Measurements from ENCODE around the gene AMZ1. TPM values are rescaled to one million over a fixed set of nuclear protein-coding genes. Genes with fewer than 3 reads are reported as not detected.

AMZ1 gene
- total and polyA plus RNA-seq, 11 donors: 0.01 to 0.48 (median 0.05) TPM; not detected in 6

GRCh38 chr7:2666588-2667250 is 21.3 kb upstream of the AMZ1 start:
- intact Hi-C loops (cut with DNase I): loop anchor here in 3 of 10 donors (5.0 to 10.0 kb wide), 2 partner anchors 92 to 99 kb away; no protein-coding TSS in a partner anchor
- 60 to 77% (median 68%) methylated on average over 17 to 18 of the region's 18 CpGs for WGBS, 4 donors

DNA sequence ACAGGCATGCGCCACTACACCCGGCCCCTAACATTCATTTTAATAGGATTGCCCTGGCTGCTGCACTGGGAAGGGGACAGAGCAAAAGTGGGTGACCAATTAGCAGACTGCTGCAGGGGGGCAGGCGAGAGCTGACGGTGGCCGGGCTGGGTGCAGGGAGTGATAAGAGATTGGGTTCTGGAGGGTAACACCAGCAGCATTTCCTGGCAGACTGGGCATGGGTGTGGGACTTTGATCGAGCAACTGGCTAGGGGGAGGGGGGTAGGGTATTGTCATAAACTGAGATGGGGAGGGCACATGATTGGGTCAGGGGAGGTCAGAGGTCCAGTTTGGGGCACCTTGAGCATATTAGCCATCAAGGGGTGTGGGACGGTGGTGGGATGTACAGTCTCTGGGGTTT is 20.2 kb upstream of the AMZ1 start:
- Histone ChIP-seq H3K27ac (no peak overlapping the region), H3K4me1 (peaks cover 0 to 33% (median 14%) of the 10 kb centered on the region in 12 donors), H3K4me3 (no peak overlapping the region), H3K27me3 (peaks cover 0 to 7% (median 0%) of the 10 kb centered on the region in 9 donors), H3K36me3 (no peaks in the 10 kb centered on the region), H3K9me3 (peaks cover 0 to 6% (median 0%) of the 10 kb centered on the region in 12 donors)
- ATAC-seq (no peak), DNase-seq (peak in 1 of 5 donors; percentile 37)
- intact Hi-C loops (cut with DNase I): loop anchor here in 3 of 10 donors (5.0 to 10.0 kb wide), 2 partner anchors 93 to 101 kb away; no protein-coding TSS in a partner anchor
- WGBS, 4 donors: 54 to 78% (median 63%) methylated on average over 6 to 7 of the region's 7 CpGs
- no peak for TF ChIP-seq POLR2A (IDR thresholded peaks at IDR 0.05)
- TF ChIP-seq CTCF (IDR thresholded peaks at IDR 0.05): no peak

More at GRCh38 chr7:2666588-2667250, 21.3 kb upstream of the AMZ1 start:
- TF ChIP-seq POLR2A (IDR thresholded peaks at IDR 0.05) (no peak), CTCF (IDR thresholded peaks at IDR 0.05) (no peak)
- no peak for ATAC-seq
- Histone ChIP-seq H3K4me3 (no peak overlapping the region), H3K36me3 (peaks cover 0 to 7% (median 0%) of the 10 kb centered on the region in 9 donors), H3K27ac (no peak overlapping the region), H3K27me3 (peaks cover 0 to 7% (median 0%) of the 10 kb centered on the region in 9 donors), H3K4me1 (peaks cover 0 to 39% (median 18%) of the 10 kb centered on the region in 12 donors), H3K9me3 (peaks cover 0 to 6% (median 0%) of the 10 kb centered on the region in 12 donors)
- DNase-seq: peak in 1 of 5 donors; percentile 30

DNA sequence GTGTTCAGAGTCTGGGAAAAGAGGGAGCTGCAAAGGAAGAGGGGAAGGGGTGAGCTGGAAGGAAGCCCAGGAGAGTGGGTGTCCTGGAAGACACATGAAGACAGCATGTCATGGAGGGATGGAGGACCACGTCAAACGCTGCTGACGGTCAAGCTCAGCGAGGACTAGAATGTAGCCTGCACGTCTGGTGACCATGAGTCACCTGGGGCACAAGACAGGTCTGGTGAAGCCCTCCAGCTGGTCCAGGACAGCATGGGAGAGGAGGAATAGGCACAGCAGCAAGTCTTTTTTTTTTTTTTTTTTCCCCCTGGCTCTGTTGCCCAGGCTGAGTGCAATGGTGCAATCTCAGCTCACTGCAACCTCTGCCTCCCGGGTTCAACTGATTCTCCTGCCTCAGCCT is 19.6 kb upstream of the AMZ1 start:
- Histone ChIP-seq H3K9me3 (peaks cover 0 to 6% (median 0%) of the 10 kb centered on the region in 12 donors), H3K4me3 (no peak overlapping the region), H3K36me3 (no peaks in the 10 kb centered on the region), H3K27me3 (peaks cover 0 to 7% (median 0%) of the 10 kb centered on the region in 9 donors), H3K27ac (no peak overlapping the region), H3K4me1 (peaks cover 0 to 27% (median 9%) of the 10 kb centered on the region in 12 donors)
- TF ChIP-seq POLR2A (IDR thresholded peaks at IDR 0.05) (no peak), CTCF (IDR thresholded peaks at IDR 0.05) (no peak)
- WGBS, 4 donors: 61 to 77% (median 70%) methylated on average over 6 of the region's 6 CpGs
- DNase-seq (peak in 1 of 5 donors; percentile 33), ATAC-seq (no peak)
- intact Hi-C loops (cut with DNase I): loop anchor here in 3 of 10 donors (5.0 to 10.0 kb wide), 2 partner anchors 94 to 101 kb away; no protein-coding TSS in a partner anchor

DNA sequence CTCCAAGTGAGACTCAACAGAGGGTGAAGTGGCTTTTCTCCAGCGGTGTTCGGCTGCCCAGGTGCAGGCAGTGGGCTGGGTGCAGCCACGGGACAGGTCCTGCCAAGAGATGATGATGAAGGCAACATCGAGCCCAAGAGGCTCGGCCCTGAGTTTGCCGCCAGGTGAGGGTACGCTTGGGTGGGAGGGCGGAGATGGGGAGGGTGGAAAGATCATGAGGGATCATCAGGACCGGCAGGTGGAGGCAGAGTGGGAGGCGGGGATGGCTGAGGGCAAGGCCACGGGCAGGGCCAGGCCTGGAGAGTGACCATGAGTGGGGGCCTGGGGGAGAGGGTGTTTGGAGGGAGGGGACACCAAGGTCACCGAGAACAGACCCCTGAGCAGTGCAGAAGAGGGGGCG is 17.8 kb upstream of the AMZ1 start:
- TF ChIP-seq POLR2A (IDR thresholded peaks at IDR 0.05) (no peak), CTCF (IDR thresholded peaks at IDR 0.05) (no peak)
- DNase-seq: no peak
- no peak overlapping the region for H3K4me3 ChIP-seq
- WGBS, 4 donors: 80 to 89% (median 85%) methylated on average over 13 of the region's 13 CpGs
- H3K9me3 ChIP-seq: peaks cover 0 to 7% (median under 1%) of the 10 kb centered on the region in 12 donors
- intact Hi-C loops (cut with DNase I): loop anchor here in 2 of 10 donors (5.0 to 10.0 kb wide), 2 partner anchors 485 to 487 kb away; no protein-coding TSS in a partner anchor
- H3K27ac ChIP-seq: no peak overlapping the region
- H3K36me3 ChIP-seq: no peaks in the 10 kb centered on the region
- H3K27me3 ChIP-seq: peaks cover 0 to 7% (median 0%) of the 10 kb centered on the region in 9 donors
- H3K4me1 ChIP-seq: peaks cover 0 to 14% (median 1%) of the 10 kb centered on the region in 12 donors
- no peak for ATAC-seq
